Caco-2 (cell line): ENCODE measurements around the gene B3GNT4. TPM values are rescaled to one million over a fixed set of nuclear protein-coding genes. Genes with fewer than 3 reads are reported as not detected.

Source experiments
- BruUV-seq: library from RNA; stranded (reverse); fragments of 400-500 nt; replicated peaks from 2 replicates; lab custom pipeline; 2021; lab: Mats Ljungman, UMichigan
- CTCF ChIA-PET: fragments of 300-600 bp; sonication (Branson Sonifier 250); formaldehyde crosslinking; loops from one replicate; lab custom pipeline; 2022; ENCODE audit warnings: antibody characterized with exemption; lab: Charles Lee
- POLR2A ChIA-PET: fragments of 300-600 bp; sonication (Branson Sonifier 250); formaldehyde crosslinking; loops from one replicate; lab custom pipeline; 2022; ENCODE audit warnings: antibody characterized with exemption; lab: Charles Lee
- DNase-seq, 2 experiments: peaks; one replicate each; pipeline versions ENCODE4 v3.0.0 to v3.0.0-alpha.2; 2020 to 2022
- H3K27me3 ChIP-seq: replicated peaks from 2 replicates; pipeline ENCODE4 v1.6.0; 2011; ENCODE audit warnings: low read length; ENCODE audit not compliant: control insufficient read depth, insufficient read depth
- H3K36me3 ChIP-seq: 2 replicates; pipeline ENCODE4 v1.5.1; 2011; ENCODE audit warnings: low read length; ENCODE audit not compliant: control insufficient read depth, insufficient read depth
- H3K4me1 ChIP-seq: fragments of 250-450 bp; sonication (Bioruptor Pico); 2 replicates; pipeline ENCODE4 v1.5.1; 2020; ENCODE audit warnings: mild to moderate bottlenecking
- H3K4me3 ChIP-seq: 2 replicates; pipeline ENCODE4 v1.5.1; 2011; ENCODE audit warnings: low read depth, mild to moderate bottlenecking, control low read depth, low read length
- H3K9me3 ChIP-seq: fragments of 250-450 bp; sonication (Bioruptor Pico); 2 replicates; pipeline ENCODE4 v1.5.1; 2020; ENCODE audit warnings: mild to moderate bottlenecking, moderate library complexity
- H3K27ac Mint-ChIP-seq: one replicate; pipeline ENCODE4 v1.8.0; 2022; ENCODE audit warnings: mixed read lengths; ENCODE audit not compliant: unreplicated experiment
- H3K27me3 Mint-ChIP-seq: one replicate; pipeline ENCODE4 v1.8.0; 2022; ENCODE audit warnings: mixed read lengths; ENCODE audit not compliant: insufficient read depth, unreplicated experiment
- H3K36me3 Mint-ChIP-seq: one replicate; pipeline ENCODE4 v1.8.0; 2022; ENCODE audit warnings: mild to moderate bottlenecking, mixed read lengths; ENCODE audit not compliant: insufficient read depth, unreplicated experiment
- H3K4me1 Mint-ChIP-seq: one replicate; pipeline ENCODE4 v1.8.0; 2022; ENCODE audit warnings: low read depth, mixed read lengths; ENCODE audit not compliant: unreplicated experiment
- H3K4me3 Mint-ChIP-seq: one replicate; pipeline ENCODE4 v1.8.0; 2022; ENCODE audit warnings: mild to moderate bottlenecking, moderate library complexity, mixed read lengths; ENCODE audit not compliant: unreplicated experiment
- H3K9me3 Mint-ChIP-seq: one replicate; pipeline ENCODE4 v1.8.0; 2022; ENCODE audit warnings: mixed read lengths; ENCODE audit not compliant: unreplicated experiment
- CTCF ChIP-seq, 2 experiments: fragments of 200-600 bp in 1 of 2; IDR thresholded peaks; 1 replicate in 1 of 2; 2 replicates in 1 of 2; pipeline versions ENCODE4 v1.5.1 to v1.8.0; 2011 to 2022; ENCODE audit warnings: antibody characterized with exemption in 1 of 2, control low read depth in 1 of 2, inconsistent platforms in 1 of 2, low read depth in 1 of 2, low read length in 1 of 2, mild to moderate bottlenecking in 1 of 2, moderate library complexity in 1 of 2; ENCODE audit not compliant: insufficient read depth in 1 of 2, severe bottlenecking in 1 of 2, unreplicated experiment in 1 of 2
- intact Hi-C: fragments of 100-400 bp; cut with micrococcal nuclease; formaldehyde crosslinking; loops from one replicate; pipeline ENCODE4 v1.10.0; 2022; ENCODE audit not compliant: unreplicated experiment
- total RNA-seq: library from RNA; stranded (reverse); gene quantifications from 2 replicates; pipeline ENCODE4 v1.2.3, GENCODE V29; 2022

Gene B3GNT4
- total RNA-seq, 1 experiment from 2014 or later: 2.2 TPM

GRCh38 chr12:122159882-122160281, 43.6 kb upstream of the B3GNT4 start:
- H3K36me3 Mint-ChIP-seq: no peaks in the 10 kb centered on the region
- Histone ChIP-seq H3K9me3 (no peaks in the 10 kb centered on the region), H3K4me3 (no peak overlapping the region), H3K27me3 (no peaks in the 10 kb centered on the region), H3K36me3 (no peaks in the 10 kb centered on the region), H3K4me1 (no peaks in the 10 kb centered on the region)
- H3K27me3 Mint-ChIP-seq: no peaks in the 10 kb centered on the region
- CTCF ChIA-PET: interaction anchor here (0.6 to 1.0 kb wide), 3 partner anchors 31 to 81 kb away, joined by 3 to 8 read pairs (median 3); partner anchors contain the start of gene MLXIP
- H3K4me3 Mint-ChIP-seq: no peak overlapping the region
- intact Hi-C loops: loop anchor here (1.0 kb wide), 1 partner anchor 31 kb away; no protein-coding TSS in a partner anchor
- no TSS peak for BruUV-seq
- no peak overlapping the region for H3K27ac Mint-ChIP-seq
- peak in 1 of 2 experiments; percentile 25 for DNase-seq
- H3K9me3 Mint-ChIP-seq: no peaks in the 10 kb centered on the region
- POLR2A ChIA-PET: interaction anchor here (0.5 kb wide), 1 partner anchor 34 kb away, joined by 8 read pairs; no protein-coding TSS in a partner anchor
- H3K4me1 Mint-ChIP-seq: no peaks in the 10 kb centered on the region
- peak; percentile 25 to 31 for TF ChIP-seq CTCF (IDR thresholded peaks at IDR 0.05; ENCODE audit: insufficient read depth in 1 of 2, low read depth in 1 of 2, low read length in 1 of 2, severe bottlenecking in 1 of 2, unreplicated experiment in 1 of 2)

DNA sequence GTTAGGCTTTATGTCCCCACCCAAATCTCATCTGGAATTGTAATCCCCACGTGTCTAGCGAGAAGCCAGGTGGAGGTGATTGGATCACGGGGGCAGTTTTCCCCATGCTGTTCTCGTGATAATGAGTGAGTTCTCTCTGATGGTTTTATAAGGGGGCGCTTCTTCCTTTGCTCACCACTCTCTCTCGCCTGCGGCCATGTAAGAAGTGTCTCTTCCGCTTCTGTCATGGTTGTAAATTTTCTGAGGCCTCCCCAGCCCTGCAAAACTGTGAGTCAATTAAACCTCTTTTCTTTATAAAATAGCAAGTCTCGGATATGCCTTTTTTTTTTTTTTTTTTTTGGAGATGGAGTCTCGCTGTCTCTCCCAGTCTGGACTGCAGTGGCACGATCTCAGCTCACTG, 42.7 kb upstream of the B3GNT4 start:
- Mint-ChIP-seq H3K27me3 (no peaks in the 10 kb centered on the region), H3K4me1 (no peaks in the 10 kb centered on the region), H3K36me3 (no peaks in the 10 kb centered on the region), H3K9me3 (no peaks in the 10 kb centered on the region), H3K4me3 (no peak overlapping the region), H3K27ac (no peak overlapping the region)
- intact Hi-C loops: loop anchor here (1.0 kb wide), 1 partner anchor 31 kb away; no protein-coding TSS in a partner anchor
- no peak for TF ChIP-seq CTCF (IDR thresholded peaks at IDR 0.05; ENCODE audit: insufficient read depth in 1 of 2, low read depth in 1 of 2, low read length in 1 of 2, severe bottlenecking in 1 of 2, unreplicated experiment in 1 of 2)
- H3K36me3 ChIP-seq: no peaks in the 10 kb centered on the region
- ChIA-PET POLR2A (no interaction called here), CTCF (no interaction called here)
- BruUV-seq: no TSS peak
- no peaks in the 10 kb centered on the region for H3K9me3 ChIP-seq
- DNase-seq: no peak
- H3K27me3 ChIP-seq: no peaks in the 10 kb centered on the region
- H3K4me1 ChIP-seq: no peaks in the 10 kb centered on the region
- no peak overlapping the region for H3K4me3 ChIP-seq

DNA sequence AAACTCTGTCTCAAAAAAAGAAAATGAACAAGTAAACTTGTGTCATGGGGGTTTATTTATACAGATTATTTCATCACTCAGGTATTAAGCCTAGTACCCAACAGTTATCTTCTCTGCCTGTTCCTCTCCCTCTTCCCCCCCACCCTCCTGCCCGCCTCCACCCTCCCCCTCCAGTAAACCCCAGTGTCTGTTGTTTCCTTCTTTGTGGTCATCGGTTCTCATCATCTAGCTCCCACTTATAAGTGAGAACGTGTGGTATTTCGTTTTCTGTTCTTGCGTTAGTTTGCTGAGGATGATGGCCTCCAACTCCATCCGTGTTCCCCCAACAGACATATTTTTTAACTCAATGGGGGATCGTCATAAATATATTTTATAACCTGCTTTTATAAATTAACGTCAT, 41.8 kb upstream of the B3GNT4 start:
- TF ChIP-seq CTCF (IDR thresholded peaks at IDR 0.05; ENCODE audit: insufficient read depth in 1 of 2, low read depth in 1 of 2, low read length in 1 of 2, severe bottlenecking in 1 of 2, unreplicated experiment in 1 of 2): no peak
- Histone ChIP-seq H3K4me1 (no peaks in the 10 kb centered on the region), H3K36me3 (no peaks in the 10 kb centered on the region), H3K9me3 (no peaks in the 10 kb centered on the region), H3K4me3 (no peak overlapping the region), H3K27me3 (no peaks in the 10 kb centered on the region)
- no peaks in the 10 kb centered on the region for H3K4me1 Mint-ChIP-seq
- no peaks in the 10 kb centered on the region for H3K9me3 Mint-ChIP-seq
- H3K27ac Mint-ChIP-seq: no peak overlapping the region
- no peak for DNase-seq
- H3K36me3 Mint-ChIP-seq: no peaks in the 10 kb centered on the region
- intact Hi-C loops: no loop called here
- no peaks in the 10 kb centered on the region for H3K27me3 Mint-ChIP-seq
- no TSS peak for BruUV-seq
- H3K4me3 Mint-ChIP-seq: no peak overlapping the region
- ChIA-PET CTCF (interaction anchor here (0.7 kb wide), 1 partner anchor 31 kb away, joined by 3 read pairs; no protein-coding TSS in a partner anchor), POLR2A (no interaction called here)
